Left renal cortex interstitium (tissue), 4 donors: ENCODE measurements around the gene FAM149A. TPM values are rescaled to one million over a fixed set of nuclear protein-coding genes. Genes with fewer than 3 reads are reported as not detected.

Source experiments
- DNase-seq, 4 donors: peaks; one replicate each; pipeline ENCODE4 v3.0.0-alpha.2; 2013; ENCODE audit warnings: low read depth in 4 of 4, low spot score in 2 of 4, missing footprints in 1 of 4
- polyA plus RNA-seq, 4 donors: library from polyadenylated mRNA; unstranded; fragments of 120-200 nt; gene quantifications; one replicate each; pipeline ENCODE4 v1.2.1, GENCODE V29; 2013; ENCODE audit not compliant: insufficient read length in 4 of 4

The FAM149A gene
- polyA plus RNA-seq, 4 donors, result 51.1 to 65.8 (median 57.9) TPM

DNA sequence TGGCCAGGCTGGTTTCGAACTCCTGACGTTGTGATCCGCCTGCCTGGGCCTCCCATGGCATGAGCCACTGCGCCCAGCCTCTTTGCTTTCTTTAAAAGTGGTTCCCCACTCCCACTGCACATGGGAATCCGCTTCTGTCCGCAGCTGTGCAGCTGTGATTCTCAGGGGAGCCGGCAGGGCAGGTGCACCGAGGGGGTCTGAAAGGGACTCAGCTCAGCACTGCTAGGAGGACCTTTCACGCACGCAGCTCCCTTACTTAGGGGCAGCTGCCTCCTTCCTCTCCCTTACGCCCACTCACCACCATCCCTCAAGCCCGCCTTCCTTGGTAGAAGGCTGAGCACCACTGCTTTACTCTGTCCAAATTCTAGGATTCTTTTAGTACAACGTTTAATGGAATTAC, 46.4 kb downstream of the FAM149A start:
- no peak for DNase-seq

DNA sequence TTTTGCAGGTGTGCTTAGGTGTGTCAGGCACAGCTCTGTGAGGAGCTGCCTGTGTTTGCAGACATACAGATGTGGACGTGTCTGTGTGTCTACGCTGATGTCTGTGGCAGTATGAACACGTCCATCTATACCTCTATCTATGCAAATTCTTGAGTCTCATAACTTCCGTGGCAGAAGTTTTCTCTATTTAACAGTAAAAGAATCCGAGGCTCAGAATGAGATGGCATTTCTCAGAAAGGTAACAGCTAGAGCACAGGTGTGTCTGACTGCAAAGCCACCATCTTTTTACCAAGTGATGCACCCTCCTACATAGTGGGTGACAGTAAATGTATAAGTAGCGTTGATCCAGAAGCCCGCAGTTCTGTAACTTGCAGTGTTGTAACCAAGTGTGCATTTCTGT, 47.0 kb downstream of the FAM149A start:
- DNase-seq, result no peak

DNA sequence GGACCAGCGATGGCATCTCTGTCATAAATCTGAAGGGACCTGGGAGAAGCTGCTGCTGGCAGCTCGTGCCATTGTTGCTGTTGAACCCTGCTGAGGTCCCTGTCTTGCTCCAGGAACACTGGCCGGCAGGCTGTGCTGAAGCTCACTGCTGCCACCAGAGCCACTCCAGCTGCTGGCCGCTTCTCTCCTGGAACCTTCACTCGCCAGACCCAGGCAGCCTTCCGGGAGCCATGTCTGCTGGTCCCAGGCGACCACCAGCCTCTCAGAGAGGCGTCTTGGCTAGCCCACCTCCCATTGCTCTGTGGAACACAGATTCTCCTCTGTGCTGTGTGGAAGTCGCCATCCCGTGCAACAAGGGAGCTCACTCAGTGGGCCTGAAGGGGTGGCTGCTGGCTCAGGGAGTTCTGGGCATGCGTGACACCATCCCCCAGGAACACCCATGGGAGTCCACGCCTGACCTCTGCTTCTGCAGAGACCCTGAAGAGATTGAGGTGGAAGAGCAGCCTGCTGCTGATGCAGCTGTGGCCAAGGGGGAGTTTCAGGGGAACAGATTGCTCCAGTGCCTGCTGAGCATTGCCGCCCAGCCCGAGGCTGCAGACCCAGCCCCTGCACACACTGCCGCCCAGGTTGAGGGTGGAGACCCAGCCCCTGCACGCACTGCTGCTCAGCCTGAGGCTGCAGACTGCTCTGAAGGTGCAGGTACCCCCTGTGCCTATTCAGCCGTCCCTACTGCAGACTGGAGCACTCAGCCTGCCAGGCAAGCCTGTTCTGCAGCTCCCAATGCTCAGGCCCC, 53.7 kb downstream of the FAM149A start:
- DNase-seq, result peak in 1 of 4 donors; percentile 29

DNA sequence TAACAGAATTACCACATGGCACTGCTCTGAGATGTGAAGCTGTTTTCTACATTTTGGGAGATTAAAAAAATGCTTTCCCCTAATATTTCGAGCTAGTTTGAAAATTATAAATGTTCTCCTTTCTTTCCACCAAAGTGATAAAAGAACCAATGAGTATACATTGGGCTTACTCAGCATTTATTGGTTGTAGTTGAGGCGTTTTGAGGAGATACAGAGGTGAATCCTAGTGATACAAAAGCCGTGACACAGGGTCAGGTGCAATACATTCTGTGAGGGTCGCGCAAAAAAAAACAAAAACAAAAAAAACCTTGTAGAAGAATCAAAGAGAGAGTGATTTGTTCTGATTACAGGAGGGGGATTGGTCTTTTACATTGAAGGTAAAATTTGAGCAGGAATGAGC, 54.5 kb downstream of the FAM149A start:
- DNase-seq, result no peak

DNA sequence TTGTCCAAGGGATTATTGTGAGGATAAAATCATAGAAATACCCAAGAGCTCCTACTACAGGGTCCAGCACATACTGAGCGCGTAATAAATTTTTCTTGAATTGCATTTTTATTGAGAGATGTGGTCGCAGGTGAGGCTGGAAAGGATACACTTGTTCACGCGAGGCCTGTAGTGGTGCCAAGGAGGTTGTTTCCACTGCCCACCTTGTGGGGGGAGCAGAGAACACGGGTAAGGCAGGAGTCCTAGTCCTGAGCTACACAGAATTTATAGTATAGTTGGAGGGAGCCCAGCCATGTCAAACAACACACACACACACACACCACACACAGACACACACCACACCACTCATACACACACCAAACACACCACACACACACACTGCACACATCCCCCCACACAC, 55.1 kb downstream of the FAM149A start:
- DNase-seq, result no peak

DNA sequence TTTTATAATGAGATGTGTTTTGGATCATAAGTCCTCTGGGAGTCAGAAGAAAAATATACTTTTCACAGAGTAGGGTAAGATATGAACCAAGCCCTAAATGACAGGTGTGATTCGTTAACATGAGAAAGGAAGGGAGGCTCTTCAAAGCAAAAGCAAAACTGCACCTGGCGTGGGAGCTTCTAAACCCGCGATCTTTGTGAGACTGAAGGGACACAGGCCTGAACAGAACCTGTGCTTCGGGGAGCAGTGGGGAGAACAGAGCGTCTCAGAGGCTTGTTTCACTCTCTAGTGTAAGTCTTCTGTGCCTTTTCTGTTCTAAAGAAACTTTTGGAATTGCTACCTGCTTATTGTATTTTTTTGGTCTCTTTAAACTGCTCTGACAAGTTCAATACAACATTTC, 56.6 kb downstream of the FAM149A start:
- no peak for DNase-seq

DNA sequence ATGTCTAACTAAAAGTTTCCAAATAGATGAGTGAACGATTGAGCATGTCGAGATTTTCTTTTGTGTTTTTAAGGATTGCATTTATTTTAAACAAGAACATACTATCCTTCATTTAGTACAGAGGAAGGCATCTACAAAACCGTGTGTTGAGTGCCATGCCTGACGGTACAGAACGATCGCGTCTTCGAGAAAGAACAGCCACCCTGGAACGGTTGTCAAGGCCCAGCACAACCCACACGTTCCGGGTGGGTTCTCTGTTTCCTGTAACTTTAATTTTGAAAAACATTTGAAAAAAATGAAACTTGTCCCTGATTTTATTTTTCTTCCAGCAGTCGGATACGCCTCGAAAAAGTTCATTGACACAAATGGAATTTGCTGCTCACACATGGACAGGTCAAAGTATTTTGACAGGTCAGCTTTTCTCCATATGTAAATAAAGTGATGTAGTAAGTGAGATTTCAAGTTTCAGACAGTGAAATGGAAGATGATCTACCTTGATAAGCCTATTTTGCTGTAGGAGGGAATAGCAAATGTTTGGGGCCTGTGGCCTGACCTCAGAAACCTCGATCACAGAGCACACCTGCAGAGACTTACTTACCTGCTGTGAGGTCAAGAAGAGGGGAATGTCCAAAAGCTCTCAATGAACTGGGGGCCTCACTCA, 62.5 kb downstream of the FAM149A start:
- DNase-seq, result no peak

DNA sequence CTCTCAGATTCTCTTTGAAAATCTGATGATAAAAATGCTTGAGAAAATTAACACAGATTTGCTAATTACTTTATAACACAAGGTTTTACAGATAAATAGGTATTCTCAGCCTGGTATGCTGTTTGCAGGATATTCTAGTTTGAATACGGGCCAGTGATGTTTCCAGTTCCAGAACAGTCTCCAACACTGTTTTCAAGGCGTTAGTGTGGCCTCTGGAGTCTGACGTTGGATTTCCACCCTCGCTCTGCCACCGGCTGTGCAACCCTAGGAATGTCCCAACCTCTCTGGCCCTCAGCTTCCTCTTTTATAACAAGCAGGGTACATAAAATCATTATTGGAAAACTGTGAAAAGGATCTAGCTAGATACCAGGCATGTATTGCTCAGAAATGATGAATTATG, 63.1 kb downstream of the FAM149A start:
- no peak for DNase-seq

DNA sequence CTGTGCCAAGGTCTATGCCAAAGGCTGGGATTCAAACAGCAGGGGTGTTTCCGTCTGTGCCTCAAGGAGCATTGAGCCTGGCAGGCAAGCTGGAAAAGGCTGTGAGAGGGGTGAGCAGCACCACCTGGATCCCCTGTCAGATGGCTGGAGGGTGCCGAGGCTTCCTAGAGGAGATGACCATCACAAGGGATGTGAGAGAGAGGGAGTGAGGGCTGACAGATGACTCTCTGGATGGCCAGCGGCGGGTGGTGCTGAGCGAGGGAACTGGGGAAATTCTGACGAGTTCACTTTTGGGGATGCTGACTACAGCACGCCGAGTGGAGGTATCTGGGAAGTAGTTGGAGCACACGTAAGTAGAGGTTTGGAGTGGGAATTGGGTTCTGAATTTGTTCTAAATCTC, 64.2 kb downstream of the FAM149A start:
- no peak for DNase-seq

DNA sequence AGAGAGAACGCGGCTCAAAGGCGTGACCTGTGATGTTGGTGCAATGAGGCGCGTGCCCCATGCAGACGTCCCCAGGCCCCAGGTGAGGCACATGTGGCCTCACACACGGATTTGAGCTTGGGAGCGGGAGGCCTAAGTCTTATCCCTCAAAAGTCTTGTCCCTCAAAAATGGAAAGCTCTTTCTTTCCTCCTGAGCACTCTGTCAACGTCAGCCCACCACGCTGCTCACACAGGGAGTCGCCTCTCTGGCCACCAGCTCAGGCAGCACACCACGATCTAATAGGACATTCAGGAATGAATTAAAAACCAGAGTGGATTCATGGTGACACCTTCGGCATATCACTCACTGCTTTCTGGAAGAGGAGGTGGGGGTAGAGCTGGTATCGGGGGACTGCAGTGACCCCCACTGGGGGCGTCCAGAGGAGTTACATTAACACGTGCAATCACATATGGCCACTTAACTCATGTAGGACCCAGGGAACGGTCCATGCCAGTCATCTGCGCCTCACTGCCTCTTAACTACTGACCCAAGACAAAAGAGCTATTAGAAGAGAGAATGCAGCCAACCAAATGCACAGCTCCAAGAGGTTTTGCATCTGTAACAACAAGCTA, 64.9 kb downstream of the FAM149A start:
- DNase-seq, result no peak

DNA sequence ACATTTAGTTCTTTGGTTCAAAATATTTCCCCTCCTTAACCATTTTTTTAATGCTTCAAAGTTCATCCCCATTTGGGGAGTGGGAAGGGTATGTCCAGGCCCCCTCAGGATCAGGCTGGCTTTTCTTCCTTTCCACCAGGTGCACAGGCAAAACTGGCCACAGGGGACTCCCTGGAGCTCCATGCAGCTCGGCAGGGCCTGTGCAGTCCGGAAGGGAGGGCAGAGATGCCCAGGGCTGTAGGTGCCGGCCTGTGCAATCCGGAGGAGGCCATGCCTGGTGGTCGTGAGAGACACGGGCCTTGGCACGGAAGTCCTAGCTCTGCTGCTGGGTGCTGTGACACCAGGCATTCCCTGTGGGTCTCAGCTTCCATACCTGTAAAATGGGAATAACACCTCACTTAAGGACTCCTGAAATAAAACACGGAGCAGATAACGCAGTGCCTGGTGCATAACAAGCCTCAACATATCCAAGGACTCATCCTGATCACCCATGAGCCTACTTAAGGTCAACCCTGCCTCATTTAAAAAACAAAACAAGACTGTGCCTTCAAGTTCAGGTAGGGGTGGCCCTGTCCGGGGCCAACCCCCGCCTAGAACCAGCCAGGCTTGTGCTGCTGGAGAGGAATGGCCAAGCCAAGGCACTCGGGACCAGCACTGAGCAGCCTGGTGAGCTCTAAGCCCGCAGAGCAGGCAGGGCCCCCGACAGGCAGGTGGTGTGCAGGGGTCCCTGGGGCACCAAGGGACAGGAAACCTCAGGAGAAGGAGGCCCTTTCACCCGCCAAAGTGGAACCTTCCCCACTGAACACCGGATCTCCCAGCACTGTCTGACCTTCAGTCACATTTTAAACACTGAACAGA, 65.7 kb downstream of the FAM149A start:
- DNase-seq, result no peak

DNA sequence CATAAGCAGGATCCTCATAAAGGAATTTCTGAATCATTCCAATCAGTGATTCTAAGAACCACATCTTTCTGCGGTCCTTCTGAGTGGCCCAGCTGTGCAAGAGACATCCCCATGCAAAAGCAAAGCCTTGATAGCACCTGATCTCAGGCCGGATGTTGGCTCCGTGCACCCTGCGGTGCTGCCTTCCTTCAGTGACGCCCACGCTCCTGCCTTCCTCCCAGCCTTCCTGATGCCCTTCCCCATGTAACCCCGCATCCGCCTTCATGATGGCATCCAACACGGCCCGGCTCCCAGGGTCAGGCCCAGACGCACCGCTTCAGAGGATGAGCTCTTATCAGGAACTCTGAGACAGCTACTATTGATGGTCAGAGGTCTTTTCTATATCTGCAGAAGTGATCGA, 66.5 kb downstream of the FAM149A start:
- no peak for DNase-seq

DNA sequence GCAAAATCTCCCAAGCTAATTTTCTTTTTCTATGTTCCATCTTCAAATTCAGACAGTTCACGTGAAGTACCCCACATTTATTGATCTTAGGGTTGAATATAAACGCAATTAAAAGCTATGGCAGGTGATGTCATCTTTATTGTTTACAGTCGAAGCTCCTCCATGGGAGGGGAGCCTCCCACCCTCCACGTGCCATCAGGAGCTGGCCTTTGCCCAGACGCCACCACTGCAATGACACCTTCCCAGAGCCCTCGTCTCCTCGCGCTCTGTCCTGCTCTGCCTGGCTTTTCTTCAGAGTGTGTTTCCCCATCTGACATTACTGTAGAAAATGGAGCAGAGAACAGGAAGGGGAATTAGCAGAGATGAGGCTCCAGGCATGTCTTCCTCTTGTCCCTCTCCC, 68.0 kb downstream of the FAM149A start:
- no peak for DNase-seq

DNA sequence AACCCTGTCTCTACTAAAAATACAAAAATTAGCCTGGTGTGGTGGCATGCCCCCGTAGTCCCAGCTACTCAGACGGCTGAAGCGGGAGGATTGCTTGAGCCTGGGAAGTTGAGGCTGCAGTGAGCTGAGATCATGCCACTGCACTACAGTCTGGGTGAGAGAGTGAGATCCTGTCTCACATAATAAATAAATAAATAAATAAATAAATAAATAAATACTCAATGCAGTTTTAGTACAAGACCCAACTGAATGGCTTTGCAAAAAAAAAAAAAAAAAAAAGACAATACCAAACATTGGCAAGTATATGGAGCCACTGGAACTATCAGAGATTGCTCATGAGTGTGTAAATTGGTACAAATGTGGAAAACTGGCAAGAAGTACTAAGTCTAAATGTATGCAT, 83.6 kb downstream of the FAM149A start:
- no peak for DNase-seq

DNA sequence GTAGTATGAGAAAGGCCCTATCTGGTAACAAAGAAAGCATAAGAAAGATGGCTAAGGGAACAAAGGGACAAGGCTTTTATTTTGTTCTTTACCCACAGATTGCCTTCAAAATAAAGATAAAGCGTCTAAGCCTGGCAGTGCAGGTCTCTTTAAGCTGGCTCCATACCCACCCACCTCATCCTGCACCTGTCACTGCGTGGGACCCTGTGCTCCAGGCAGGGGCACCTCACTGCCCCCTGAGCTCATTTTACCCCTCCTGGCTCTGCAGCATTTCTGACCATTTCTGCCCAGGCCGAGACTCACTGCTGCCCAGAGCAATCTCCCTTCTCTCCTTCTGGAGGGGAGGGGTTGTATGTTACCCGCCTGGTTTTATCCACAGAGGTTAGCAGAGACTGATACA, 85.2 kb downstream of the FAM149A start:
- DNase-seq, result no peak

DNA sequence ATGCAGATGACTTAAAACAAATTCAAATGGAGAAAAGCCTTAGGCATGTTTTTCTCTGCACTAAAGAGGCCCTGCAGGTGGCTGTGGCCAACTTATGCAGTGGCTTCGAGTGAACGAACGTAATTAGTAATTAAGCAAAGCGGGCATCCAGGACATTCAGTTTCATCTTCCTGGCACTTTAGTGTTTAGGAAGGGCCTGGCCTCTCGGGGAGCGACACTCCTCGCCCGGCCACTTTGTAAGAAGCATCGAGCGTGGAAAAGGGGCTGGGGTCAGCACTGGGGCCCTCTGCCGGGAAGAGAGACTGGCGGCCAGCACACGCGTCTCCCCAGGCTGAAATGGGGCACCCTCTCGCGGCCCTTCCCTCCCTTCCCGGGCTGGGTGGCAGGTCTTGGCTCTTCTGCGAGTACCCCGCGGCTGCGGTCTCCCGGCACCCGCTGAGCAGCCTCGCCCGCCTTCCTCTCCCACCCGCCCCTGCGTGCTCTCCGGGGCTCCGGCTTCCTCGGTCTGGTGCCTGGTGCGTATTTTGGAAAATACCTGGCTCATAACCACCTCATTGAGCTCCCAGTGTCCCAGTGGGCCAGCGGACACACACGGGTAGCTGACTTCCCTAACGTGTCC, 86.2 kb downstream of the FAM149A start:
- DNase-seq, result peak in 3 of 4 donors; percentile 23 to 36 (median 24)

DNA sequence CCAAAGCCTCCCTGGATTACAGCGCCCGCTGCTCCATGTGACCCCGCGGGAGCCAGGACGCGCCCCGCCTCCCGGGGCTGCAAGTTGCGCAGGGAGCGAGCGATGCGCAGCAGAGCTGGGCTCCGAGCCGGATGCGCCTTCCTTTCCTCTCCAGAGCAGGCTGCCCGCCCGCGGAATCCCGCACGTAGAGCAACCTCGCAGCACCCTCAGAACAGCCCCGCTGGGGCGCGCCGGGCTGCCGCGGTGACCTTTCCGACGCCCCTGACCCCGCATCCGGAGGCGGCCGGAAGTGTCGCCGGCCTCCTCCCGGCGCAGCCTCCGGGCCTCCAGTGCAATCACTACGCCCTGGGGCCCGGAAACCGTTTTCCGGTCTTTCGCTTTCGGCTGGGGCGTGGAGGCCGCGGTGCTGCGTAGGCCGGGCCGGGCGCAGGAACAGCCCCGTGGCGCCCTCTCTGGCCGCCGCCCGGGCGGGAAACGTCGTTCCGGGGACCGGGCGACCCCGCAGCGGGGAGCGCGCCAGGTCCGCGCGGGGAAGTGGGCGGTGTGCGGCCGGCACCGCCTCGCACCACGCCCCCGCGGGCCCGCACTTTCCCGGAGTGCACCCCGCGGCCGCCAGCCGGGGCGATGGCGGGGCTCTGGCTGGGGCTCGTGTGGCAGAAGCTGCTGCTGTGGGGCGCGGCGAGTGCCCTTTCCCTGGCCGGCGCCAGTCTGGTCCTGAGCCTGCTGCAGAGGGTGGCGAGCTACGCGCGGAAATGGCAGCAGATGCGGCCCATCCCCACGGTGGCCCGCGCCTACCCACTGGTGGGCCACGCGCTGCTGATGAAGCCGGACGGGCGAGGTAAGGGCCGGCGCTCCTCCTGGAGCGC, 86.9 kb downstream of the FAM149A start, which contains the start of gene CYP4V2:
CYP4V2 (plus strand) TSS at position 368 of the 866 bp plus-strand sequence; CDS start at position 625, 257 bp downstream.
- DNase-seq, result peak in 3 of 4 donors; percentile 44 to 70 (median 59)

DNA sequence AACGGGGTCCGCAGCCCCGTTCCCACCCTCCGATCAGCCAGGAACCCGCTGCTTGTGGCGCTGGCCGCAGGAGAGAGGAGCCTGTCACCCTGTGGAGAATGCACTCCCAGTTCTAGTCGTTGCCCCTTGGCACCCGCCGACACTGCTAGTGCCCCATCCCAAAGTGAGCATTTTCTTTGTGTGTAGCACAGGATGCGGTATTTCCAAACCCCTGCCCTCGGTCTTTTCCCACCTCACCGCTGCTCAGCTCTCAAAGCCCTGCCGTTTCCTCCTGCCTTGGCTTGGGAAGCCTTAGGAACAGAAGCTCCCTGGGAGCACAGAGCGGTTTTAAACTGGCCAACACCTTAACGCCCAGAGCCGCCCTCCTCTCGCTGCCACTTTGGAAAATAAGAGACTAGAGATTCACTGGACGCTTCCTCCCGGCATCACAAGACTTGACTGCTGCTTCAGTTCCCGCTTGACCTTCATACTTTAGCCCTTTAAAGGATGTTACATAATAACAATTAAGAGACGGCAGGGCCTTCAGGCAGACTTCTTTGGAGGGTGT, 87.6 kb downstream of the FAM149A start:
- peak in 3 of 4 donors; percentile 35 to 41 (median 37) for DNase-seq

DNA sequence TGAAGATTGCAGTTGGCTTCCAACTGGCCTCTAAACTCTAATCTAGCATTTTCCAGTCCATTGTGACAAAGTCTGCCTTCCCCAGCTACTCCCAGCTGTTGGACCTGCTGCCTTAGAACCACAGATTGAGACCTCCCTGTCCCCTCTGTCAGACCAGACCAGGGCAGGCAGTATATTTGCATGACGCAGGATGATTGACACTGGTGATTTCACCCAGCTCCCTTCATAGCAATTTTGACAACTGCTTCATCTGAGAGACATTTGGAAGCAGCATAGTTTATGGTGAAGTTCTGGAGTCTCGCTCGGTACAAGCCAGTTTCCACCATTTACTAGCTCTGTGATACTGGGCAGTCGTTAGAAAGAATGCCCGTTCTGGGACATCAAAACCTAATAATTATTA, 89.3 kb downstream of the FAM149A start:
- DNase-seq, result no peak
